AML-193 (cell line): ENCODE results near the gene FADS1.

Source experiments
- DNase-seq, 2 experiments: peaks; one replicate each; lab custom pipeline; 2025; lab: John Stamatoyannopoulos, UW

The FADS1 gene

GRCh38 chr11:61795459-61795858, 21.3 kb downstream of the FADS1 start:
- no peak for DNase-seq

GRCh38 chr11:61794579-61794978, 22.2 kb downstream of the FADS1 start:
- DNase-seq = no peak

GRCh38 chr11:61793829-61794204, 23.0 kb downstream of the FADS1 start:
- no peak for DNase-seq

GRCh38 chr11:61793083-61793828, 23.5 kb downstream of the FADS1 start:
- DNase-seq = peak in 1 of 2 experiments; percentile 47

DNA sequence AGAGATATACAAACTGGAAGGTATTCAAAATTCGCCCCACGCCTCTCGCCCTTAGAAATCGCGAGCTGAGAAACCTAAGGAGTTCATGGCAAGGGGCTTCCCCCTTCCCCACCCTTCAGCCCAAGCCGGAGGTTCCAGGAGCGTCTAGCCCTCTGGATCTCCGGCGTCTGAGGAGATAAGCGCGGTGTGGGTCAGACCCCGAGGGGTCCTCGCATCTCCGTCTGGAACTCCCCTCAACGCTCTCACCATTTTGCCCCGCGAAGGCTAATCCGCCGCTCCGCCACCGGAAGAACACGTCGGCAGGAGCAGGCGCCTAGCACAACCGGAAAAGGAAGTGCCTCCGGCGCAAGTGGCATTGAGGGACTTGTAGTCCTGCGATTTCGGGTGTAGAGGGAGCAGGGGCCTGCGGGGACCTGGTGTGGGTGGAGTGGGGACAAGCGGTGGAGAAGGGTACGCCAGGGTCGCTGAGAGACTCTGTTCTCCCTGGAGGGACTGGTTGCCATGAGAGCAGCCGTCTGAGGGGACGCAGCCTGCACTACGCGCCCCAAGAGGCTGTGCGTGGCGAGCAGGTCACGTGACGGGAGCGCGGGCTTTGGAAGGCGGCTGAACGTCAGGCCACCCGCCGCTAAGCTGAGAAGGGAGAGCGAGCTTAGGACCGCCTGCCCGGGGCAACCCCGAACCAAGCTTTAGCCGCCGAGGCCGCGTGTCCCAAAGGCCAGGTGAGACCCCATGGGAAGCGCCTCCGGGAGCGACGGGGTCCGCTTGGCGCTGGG, 24.3 kb downstream of the FADS1 start, which contains the start of the genes FEN1 and TMEM258:
FEN1 (plus strand) TSS at position 602 of the 773 bp plus-strand sequence. CDS start 2,451 bp downstream, outside the sequence.
TMEM258 (minus strand) TSS at position 290 of the 773 bp plus-strand sequence; CDS start at position 249, 41 bp downstream.
- DNase-seq = peak; percentile 83 to 89

GRCh38 chr11:61791737-61792309, 25.0 kb downstream of the FADS1 start:
- peak; percentile 30 to 39 for DNase-seq

GRCh38 chr11:61787928-61788491, 28.8 kb downstream of the FADS1 start:
- peak; percentile 42 to 51 for DNase-seq

DNA sequence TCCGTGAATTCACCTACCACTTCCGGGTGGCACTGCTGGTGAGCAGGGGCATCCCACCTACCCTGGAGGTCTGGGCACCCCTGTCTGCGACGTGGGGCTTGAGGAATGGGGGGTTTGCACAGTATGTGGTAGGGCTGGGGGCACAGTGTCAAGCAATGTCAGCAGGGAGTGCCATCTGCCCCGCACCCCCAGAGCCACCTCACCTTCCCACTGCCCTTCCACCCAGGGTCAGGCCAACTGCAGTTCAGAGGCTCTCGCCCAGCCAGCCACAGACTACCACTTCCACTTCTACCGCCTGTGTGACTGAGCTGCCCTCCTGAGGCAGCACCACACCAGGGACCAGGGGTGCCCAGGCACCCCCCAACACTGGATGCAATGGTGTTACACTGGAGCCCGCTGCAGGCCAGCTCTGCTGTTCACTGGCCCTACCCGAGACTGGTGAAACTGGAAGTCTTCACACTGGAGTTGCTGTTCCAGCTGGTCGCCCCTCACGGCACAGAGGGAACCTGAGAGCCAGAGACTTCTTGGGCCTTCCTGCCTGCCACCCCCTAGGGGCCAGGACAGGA, 30.9 kb downstream of the FADS1 start:
- DNase-seq = no peak

- no peak for DNase-seq
Measured at GRCh38 chr11:61784506-61784805, 32.3 kb downstream of the FADS1 start.

- DNase-seq = no peak
Measured at GRCh38 chr11:61783717-61784505, 32.9 kb downstream of the FADS1 start.

DNA sequence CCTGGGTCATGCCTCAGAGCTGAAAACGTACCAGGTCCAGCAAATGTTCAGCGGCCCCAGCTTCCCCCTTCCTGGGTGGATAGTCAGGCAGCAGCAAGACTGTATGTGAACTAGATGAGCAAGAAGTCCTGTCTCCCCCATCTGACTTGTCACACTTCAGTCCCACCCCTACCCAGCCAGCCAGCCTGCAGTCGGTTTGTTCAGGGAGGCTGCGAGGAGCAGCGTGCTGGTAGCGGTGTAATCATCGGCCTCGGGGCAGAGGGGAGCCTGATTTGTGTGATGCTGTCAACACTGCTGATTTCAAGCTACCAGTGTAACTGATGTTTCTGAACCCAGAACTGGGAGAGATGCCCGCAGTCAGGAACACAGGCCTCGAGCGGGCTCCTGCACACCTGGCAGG, 34.0 kb downstream of the FADS1 start:
- no peak for DNase-seq

GRCh38 chr11:61782299-61782698, 34.5 kb downstream of the FADS1 start:
- no peak for DNase-seq

GRCh38 chr11:61781585-61781984, 35.2 kb downstream of the FADS1 start:
- no peak for DNase-seq

DNA sequence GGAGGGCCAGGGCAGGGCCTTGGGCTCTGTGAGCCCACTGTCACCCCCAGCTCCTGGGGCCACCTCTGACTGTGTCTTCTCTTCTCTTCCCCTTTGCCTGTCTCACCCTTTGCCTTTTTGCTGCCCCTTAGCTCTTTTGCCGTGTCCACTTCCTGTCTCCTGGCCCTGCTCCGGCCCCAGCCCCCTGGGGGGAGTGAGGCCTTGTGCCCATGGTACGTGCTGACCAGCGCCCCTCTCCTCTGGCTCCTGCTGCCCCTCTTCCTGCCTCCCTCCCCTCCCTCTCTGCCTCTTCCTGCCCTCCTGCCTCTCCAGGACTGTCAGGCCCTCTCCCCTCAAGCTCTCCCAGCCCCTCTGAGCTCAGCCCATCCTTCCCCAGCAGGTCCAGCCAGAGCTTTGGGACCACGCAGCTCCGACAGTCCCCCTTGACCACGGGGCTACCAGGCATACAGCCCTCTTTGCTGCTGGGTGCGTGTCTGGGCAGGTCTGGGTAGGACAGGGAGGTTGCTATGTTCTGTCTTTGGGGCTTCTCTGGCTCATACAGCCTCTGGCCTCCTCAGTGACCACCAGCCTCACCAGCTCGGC, 36.1 kb downstream of the FADS1 start:
- DNase-seq = no peak

DNA sequence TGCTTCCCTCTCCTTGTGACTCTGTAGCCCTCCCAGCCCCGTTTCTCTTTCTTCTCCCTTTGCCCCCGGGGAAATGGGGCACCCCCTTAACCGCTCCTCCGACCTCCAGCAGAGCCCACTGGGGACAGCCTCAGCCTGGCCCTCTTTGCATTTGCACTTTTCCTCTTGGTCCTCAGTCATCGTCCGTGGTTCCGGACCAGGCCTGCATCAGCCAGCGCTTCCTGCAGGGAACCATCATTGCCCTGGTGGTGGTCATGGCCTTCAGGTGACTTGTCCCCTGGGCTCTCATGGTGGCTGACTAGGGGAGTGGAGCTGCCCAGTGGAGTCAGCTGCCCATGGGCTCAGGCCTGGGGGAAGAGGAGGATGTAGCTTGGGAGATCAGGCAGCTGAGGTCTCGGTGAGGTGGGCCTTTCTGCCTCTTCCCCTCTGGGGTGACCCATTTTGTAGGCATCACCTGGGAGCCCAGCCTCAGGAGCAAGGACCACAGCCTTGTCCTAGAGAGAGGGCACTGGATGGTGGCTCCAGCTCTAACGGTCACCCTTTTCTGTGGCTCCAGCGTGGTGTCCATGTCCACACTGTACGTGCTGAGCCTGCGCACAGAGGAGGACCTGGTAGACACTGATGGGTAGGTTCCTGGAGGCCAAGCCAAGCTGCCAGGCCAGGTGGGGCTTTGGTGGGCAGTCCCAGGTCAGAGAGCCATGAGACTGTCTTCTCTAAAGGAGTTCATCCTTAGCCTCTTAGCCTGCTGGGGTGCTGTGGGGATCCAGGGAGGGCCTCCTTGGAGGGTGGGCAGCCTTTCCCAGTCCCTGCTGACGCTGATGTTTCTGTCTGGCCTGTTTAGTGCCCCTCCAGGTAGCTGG, 36.9 kb downstream of the FADS1 start:
- no peak for DNase-seq

DNA sequence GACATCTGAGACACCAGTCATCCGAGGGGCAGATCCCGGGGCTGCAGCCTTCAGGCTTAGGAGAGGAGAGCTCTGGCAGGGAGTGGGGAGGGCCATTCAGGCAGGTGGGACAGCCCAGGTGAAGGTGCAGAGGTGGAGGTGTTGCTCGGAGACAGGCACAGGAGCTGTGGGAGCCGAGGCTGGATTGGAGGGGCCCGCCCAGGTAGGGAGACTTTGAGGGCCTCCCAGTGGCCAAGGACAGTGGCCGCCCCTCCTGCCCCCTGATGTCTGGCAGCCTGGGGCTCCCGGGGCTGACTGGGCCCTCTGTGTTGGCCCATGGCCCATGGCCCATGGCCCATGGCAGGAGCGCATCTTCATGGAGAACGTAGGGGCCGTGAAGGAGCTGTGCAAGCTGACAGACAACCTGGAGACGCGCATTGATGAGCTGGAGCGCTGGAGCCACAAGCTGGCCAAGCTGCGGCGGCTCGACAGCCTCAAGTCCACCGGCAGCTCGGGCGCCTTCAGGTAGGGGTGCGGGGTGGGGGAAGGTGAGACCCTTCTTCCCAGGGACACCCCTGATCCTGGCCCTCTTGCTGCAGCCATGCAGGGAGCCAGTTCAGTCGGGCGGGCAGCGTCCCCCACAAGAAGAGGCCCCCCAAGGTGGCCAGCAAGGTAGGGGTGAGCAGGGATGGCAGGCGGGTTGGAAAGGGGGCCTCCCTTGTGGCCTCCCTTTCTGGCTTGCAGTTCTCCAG, 37.7 kb downstream of the FADS1 start:
- DNase-seq = no peak

- DNase-seq = no peak
Measured at GRCh38 chr11:61778357-61778886, 38.4 kb downstream of the FADS1 start.

DNA sequence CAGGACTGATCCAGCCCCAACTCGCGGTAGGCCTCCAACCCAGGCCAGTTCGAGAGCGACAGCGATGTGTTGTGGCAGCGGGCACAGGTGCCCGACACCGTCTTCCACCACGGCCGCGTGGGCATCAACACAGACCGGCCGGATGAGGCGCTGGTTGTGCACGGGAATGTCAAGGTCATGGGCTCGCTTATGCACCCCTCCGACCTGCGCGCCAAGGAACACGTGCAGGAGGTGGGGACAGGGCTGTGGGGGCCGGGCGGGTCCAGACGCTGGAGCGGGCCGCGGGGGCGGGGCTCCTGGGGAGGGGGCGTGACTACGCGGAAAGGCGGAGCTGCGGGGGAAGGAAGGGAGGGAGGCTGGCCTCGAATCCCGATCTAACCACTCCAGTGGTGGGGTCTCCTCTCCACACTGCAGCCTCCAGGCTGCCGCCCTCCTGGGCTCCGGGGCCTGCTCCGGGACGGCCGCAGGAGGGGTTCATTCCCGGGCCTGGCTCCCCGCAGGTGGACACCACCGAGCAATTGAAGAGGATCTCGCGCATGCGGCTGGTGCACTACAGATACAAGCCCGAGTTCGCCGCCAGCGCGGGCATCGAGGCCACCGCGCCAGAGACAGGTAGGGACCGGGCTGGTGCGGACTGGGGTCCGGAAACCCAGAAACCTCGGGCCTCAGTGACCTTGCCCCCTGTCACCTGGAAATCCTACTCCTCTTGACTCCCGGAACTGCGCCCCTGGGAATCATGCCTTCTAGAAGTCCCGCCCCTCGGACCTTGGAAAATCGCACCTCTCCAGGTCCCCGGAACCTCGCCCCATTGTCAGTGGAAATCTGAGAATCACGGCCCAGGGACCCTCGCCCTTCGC, 39.3 kb downstream of the FADS1 start:
- no peak for DNase-seq
